ENCODE data around the gene MEG3.

Gene MEG3

DNA sequence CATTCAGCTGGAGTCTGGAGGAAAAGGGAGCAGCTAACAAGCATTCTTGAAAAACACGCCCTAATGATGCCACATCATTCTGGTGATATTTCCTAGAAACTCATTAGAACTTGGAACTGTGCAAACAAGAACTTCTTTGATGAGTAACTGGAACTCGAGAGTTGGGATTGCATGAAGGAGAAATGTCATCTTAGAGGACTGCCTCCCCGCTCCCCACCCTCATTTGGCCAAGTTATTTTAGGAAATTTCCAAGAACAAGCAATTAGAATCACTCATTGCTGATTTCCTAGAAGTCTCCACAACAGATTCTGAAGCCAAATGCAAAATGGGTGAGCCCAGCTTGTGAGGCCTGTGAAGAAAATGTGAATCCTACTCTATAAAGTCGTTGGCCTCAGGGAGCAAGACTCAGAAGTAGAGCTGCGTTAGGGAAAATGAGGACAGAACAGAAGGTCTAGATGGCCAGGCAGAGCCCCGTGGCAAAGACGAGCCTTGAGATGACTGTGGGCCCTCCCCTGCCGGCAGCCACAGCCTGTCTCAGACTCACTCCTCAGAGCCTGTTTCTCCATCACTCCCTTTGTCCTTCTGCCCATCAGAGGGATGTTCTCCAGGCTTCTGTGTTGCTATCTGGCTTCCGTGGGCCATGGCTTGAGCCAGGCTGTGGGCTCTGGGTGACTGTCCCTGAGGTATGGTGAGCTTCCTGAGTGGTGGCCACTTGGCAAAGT is 39.2 kb downstream of the MEG3 start:
- DNase-seq (ENCODE audit: low read depth), result peak; percentile 49

DNA sequence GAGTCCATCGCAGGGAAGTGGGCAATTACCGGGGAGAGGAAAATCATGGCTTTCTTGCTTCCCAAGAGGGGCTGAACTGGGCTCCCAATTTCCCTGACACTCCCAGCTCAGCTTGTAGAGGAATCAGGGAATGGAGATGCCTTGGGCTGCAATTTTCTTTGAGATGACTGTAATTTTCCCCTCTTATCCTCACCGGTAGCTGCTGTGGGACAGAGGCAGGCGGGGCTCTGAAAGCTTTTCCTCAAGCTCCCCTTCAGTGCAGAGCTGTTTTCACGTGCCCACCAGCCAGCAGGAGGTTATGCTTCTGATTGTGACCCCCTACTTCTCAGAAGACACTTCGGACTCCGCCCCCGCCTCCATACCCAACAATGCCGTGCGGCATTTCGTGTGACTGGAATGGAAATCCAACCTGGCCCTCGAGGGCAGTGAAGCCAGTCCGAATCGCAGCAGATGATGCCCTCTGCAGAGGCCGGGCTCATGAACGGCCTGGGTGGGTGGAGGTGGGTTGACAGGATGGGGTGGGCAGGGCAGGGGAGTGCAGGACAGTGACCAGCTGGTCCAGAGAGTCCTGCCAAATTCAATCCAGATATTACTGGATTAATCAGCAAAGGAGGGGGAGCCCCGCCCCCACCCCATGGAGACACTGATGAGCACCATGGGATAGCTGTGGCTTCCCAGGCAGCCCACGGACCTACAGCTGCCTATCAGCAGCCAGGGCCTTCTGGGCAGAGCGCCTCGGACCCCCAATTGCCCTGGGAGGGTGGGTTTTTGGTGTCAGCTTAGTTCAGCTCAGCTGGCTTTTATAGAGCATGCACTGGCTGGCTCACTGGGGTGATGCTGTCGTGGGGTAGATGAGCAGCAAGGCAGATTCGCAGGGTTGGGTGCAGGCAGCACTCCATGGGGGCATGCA is 40.0 kb downstream of the MEG3 start:
- no peak for DNase-seq (ENCODE audit: low read depth)

DNA sequence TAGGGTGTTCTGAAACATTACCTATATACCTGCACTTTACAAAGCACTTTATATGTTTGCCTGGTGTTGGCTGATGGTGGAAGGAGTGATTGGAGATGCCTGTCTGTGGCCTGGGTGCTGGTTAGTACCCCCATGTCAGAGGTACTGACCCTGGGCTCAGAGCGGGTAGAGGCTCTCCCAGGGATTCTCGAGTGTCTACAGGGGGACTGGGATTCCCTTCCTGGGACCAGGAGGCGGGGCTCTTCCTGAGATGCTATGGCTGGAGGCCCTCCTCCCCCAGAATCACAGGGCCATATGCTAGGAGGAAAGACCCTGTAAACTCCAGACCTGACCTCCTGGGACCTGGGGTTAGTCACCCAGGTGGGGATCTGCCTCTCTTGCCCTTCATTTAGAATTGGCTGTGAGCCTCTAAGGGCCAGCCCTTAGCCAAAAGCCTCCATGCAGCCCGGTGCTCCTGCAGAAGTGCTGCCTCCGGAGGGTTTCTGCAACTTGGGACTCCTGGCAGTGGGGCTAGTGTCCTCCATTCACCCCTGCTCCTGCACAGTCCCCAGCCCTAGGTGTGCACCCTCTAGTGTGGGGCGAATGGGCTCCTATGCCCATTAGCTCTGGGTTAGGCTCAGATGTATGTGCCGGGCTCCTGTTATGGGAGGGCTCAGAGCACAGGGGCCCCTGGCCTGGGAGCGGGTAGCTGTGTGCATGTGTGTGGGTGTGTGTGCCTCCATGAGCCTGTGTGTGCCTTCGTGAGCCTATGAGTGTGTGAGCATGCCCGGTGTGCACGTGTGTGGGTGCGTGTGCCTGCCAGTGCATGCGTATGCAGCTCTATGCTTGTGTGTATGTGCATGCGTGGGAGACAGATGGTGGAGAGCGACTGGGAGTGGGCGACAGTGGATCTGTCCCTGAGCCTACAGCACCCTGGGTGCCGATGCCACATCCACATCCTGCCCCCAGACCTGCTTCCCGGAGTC is 41.0 kb downstream of the MEG3 start:
- no peak for DNase-seq (ENCODE audit: low read depth)

DNA sequence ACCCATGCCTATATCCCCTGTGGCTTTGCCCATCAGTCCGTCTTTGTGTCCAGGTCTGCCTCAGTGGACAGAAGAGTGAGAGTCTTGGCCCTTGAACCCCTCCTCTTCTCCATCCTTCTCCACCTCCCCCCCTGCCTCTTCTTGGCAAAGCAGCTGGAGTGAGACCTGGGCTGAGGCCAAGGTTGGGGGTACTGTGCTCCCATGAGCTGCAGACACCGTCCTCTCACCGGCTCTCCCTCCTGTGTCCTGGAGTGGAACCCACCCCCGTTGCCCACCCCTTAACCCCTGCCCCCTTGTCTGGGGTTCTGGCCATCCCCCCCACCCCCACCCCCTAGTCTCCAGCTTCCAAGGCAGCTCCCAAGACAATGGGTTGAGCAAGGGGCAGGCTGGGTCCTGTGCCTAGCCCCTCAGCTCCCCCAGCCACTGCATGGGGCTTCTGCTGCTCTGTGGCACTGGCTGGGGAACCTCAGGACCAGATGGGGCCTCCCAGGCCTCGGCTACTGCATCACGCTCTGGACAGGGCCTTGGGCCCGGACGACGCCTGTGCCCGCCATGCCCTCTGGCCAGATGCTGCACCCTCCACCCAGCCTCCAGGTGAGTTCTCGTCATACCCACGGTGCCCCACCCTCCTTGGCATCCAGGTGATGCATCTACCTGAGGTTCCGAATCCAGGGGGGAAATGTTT is 41.9 kb downstream of the MEG3 start:
- DNase-seq (ENCODE audit: low read depth), result no peak

DNA sequence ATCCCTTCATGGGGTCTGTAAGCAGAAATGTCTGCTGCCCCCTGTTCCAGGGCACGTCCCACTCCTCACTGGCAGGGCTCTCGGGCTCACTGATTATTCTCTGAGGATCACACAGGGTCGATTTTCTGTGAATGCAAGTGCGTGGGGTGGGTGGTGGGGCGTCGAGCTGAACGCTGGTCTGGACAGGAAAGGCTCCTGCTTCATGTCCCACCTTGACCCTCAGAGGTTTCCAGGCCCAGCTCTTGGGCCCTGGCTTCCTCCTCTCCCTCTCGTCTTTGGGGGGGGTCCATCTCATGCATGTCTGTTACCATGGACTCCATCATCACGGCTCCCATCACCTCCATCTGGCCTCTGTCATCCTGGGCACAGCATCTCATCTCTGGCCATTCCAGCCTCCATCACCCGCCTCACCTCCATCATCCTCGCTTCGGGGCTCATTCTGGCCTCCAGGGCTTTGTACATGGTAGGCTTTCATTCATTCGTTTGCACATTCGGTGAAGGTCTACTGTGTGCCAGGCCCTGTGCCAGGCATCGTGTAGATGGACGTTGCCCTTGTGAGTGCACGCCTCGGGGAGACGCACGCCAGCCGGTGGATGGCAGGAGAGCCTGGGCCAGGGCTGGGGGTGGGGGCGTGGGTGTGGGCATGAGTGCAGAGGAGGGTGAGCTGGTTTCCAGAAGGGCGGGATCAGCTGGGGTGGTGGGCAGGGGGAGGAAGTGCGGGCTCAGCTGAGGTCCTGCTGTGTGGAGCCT is 42.9 kb downstream of the MEG3 start:
- no peak for DNase-seq (ENCODE audit: low read depth)

DNA sequence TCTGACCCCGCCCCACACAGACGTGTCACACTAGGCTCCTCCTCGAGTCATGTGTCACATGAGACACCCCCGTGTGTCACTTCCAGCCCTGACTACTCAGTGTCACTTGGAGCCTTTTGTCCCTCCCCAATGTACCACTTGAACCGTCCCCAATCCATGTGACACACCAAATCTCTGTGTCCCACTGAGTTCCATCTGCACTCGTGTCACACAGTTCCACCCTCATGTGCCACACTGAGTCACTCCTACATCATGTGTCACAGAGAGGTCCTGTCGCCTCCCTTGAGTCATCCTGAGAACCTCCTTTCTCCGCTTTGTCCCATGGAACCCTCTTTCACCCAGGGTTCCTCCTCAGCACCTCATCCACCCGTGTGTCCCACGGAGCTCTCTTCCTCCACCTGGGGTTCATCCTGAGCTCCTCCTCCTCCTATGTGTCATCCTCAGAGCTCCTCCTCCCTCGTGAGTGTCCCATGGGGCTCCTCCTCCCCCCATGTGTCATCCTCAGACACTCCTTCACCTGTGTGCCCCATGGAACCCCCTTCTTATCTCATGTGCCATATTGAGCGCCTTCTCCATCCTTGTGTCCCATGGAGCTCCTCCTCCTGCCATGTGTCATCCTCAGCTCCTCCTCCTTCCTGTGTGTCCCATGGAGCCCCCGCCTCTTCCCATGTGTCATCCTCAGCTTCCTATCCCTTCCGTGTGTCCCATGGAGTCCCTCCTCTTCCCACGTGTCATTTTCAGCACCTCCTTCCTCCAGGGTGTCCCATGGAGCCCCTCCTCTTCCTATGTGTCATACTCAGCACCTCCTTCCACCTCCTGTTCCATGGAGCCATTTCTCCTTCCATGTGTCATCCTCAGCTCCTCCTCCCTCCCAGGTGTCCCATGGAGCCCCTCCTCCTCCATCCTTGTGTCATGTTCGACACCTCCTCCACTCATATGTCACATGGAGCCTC is 45.6 kb downstream of the MEG3 start:
- peak; percentile 41 for DNase-seq (ENCODE audit: low read depth)

DNA sequence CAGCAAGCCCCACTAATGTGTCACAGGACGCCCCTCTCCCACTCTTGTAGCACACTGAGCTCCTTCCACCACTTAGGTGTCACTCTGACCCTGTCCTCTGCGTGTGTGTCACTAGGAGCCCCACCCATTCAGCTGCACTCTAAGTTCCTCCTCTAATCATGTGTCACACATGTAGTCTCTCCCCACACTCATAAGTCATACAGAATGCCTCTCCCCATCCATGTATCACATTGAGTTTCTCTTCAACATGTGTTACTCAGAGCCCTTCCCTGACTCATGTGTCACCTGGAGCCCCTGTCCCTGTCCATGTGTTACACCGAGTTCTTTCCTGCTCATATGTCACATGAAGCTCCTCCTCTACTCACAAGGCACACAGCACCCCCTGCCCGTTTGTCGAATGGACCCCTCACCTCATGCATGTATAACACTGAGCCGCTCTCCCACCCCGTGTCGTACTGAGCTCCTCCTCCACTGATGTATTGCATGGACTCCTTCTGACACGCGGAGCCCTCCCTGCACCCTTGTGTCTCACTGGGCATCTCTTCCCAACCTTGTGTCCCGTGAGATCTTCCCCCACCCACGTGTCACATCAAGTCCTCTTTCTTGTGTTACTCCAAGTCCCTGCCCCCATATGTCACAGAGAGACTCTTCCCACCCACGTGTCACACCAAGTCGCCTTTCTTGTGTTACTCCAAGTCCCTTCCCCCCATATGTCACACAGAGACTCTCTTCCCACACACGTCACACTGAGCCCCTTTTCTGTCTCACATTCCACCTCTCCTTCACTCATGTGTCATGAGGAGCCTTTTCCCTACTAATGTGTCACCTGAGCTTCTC is 46.6 kb downstream of the MEG3 start:
- no peak for DNase-seq (ENCODE audit: low read depth)

DNA sequence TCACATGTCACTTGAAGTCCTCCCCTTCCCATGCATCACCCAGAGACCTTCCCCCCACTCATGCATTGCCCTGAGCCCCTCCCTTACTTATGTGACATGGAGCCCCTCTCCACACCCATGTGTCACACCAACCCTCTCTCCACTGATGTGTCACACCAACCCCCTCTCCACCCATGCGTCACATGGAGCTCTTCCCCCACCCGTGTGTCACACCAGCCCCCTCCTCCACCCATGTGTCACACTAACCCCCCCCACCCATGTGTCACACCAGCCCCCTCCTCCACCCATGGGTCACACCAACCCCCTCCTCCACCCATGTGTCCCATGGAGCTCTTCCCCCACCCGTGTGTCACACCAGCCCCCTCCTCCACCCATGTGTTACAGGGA is 47.2 kb downstream of the MEG3 start:
- no peak for DNase-seq (ENCODE audit: low read depth)

DNA sequence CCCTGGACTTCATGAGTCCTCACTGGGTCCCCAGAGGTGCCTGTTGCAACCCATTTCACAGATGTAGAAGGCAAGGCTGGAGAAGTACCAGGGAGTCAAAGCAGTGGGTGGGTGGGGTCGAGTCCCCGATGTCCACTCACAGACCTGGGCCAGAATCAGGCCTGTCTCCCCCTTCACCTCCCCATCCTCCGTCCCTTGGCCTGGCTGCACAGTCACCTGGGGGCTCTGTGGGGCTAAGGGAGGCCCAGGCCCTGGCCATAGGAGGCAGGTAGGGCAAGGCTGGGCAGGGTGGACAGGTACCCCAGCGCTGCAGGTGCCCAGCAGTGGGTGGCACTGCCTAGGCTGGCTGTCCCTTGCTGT is 48.1 kb downstream of the MEG3 start:
- DNase-seq (ENCODE audit: low read depth), result no peak

DNA sequence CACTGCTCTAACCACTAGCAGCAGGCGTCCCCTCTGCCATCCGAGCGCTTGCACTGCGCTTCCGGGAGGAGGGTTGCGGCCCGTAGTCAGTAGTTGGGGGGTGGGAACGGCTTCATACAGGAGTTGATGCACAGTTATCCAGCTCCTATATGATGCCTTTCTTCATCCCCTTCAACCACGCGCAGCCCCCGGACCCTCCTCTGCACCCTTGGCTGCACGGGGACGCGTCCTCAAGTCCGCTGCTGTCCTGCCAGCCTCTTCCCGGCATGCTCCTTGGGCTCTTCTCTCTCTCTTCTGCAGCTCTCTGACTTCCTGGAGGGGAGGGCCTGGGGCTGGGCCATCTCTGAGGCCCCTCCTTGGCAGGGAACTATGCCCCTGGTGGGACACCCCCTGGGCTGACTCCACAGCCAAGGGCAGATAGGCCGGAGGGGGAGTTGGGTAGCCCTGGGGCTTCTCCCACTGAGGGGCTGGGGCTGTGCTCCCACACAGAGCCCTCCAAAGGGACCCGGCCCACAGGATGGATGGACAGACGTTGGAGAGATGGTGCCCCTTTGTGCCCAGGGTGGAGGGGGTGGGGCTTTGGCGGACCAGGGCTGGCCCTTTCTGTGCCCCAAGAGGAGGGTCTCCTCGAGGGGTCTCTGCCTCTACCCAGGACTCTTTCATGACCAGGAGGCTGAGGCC is 48.6 kb downstream of the MEG3 start:
- no peak for DNase-seq (ENCODE audit: low read depth)

DNA sequence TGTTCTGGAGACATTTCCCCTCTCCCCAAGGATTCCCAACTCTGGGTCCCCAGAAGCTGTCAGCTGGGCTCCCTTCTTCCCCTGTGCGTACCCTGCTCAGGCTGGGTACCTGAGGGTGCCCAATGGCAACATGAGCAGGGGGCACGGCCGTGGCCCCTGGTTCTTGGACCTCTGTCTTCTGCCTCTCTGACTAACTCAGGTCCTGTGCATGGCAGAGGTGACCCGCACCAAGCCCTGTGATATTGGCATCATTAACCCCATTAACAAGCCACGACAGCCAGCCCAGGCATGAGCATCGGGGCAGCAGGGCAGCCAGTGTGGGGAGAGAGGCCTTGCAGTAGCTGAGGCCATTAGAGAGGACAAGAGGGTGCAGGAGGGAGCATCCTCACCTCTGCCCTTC is 49.2 kb downstream of the MEG3 start:
- no peak for DNase-seq (ENCODE audit: low read depth)

DNA sequence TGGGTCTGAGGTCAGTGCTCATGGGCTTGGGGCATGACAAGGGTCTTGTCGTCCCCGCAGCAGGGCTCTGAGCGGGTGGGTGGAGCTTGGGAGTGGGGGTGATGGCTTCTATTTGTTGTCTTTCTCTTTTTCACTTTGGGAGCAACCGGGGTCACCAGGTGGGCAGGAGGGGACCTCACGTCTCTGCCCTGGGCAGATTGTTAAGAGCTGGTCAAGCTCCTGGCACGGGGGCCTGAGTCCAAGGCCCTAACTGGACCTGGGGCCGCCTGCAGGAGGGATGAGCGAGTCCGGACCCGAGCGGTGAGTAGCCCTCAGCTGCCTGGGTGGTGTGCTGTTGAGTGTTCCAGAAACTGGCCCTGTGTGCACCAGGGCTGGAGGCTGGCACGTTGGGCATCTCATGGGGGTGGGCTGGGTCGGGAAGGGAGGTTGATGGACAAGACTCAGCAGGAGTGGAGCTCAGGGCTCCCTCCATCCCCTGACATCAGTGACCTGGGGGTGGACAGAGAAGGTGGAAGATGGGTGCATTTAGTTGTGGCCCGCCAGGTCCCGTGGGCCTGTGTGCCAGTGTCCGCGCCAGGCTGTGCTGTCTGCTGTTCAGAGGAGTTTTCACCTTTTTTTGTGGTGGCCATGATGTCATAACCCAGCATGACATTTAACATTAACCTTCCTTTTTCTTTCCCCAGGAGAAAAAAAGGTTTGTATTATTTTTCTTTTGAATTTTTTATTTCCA is 50.1 kb downstream of the MEG3 start:
- no peak for DNase-seq (ENCODE audit: low read depth)

DNA sequence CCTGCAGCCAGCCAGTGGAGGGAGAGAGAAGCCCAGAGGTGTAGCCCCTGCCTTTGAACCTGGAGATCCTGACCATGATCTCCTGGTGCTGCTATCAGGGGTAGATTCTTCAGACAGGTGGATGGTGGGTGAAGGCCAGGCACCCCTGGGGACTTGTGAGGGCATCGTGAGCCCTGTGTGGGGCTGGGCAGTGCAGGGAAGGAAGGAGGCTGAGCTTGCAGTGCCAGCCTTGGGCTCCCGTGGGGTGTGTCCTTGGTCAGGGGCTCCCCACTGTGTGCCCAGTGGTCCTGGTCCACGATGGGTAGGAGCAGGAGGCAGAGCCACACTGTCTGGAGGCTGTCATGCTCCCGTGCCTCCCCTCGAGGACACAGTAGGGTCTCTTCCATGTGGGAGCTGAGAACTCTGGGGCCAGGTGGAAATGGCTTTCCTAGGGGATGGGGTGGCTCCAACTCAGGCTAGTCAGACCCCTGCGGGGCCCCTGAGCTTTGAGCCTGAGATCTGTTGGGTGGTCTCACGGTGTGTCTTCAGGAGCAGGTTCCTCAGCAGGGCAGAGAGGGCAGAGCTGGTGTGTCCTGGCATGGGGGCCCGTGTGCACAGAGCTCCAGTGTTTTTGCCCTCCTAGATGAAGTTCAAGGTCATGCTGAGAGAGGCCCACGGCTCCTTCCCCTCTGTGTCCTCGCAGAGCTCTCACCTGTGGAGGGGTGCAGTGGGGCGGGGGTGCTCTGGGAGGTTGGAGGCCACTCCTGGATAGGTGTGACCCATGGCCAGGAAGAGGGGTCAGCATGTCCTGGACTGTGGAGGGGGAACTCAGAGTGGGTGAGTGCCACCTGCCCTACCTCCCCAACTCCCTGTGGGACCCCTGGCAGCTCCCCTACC is 52.6 kb downstream of the MEG3 start:
- no peak for DNase-seq (ENCODE audit: low read depth)

DNA sequence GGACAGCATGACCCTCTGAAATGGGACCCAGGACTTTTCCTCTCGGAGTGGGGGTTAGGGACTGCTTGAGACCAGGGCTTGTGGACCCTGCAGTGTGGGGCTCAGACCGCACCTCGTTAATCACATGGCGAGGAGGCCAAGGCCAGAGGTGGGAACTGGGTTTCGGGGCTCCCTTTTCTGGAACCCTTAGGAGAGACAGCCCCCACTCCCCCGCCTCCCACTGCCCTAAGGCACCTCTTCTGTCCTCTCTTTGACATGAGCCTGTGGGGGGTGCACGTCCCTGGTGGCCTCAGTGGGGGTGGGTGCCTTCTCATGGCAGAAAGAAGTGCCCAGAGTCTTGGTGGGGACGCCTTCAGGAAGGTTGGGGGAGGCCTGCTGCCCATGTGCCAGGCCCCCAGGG is 53.3 kb downstream of the MEG3 start:
- no peak for DNase-seq (ENCODE audit: low read depth)

DNA sequence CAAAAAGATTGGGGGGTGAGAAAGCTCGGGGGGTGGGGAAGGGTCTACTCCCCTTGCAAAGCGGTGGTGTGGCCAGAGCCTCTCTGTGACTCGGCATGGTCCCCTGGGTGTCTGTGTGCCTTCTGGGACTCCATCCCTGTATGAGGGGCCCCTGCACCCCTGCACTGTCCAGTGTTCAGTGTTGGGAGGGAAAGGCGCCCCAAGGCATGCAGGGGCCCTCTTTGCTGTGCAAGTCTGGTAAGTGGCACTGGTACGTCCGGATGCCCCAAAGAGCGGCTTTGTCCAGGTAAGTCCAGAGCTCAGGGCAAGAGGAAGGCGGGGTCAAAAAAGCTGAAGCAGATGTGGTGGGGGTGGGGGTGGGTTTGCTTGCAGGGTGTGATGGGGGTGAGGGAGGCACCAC is 53.9 kb downstream of the MEG3 start:
- no peak for DNase-seq (ENCODE audit: low read depth)

DNA sequence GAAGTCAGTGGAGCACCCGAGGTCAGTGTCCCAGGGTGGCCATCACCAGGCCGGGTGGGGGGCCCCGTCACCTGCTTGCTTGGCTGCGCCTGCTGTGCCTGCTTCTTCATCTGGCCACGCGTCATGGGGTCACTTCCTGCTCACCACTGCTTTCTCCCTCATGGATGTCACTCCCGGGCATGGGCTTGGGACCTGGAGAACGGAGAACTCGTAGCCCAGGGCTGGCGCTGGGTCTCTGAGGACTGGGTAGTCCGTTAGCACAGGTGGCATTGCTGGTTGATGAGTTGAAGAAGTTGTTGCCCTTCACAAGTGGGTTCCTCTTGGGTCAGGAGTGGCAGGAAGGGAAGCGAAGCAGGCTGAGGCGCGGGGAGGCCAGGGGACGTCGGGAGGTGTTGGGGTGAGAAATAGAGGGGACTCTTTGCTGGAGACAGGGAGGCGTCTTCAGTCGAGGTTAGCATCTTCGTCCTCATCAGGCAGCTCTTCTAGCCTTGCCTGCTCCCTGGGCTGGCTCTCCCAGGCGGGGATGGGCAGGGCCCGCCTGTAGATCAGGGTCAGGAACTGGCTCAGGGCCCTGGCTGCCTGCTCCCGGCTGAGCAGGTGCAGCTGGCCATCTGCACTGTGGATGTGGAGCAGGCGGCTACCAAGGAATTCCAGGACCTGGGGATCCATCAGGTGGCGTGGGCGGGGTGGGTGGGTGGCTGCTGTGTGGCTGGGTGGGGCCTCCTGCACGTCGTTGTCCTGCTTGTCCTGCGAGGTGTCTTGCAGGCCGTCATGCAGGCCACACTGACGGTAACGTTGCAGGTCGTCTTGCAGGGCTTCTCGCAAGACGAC is 54.6 kb downstream of the MEG3 start:
- no peak for DNase-seq (ENCODE audit: low read depth)
